Left kidney (tissue), 8 donors: ENCODE measurements around the gene SOX10. TPM values are rescaled to one million over a fixed set of nuclear protein-coding genes. Genes with fewer than 3 reads are reported as not detected.
A peak's percentile ranks its signal among the peaks of the same experiment; 100 is the strongest.

Source experiments
- DNase-seq: peaks from one replicate; pipeline ENCODE4 v3.0.0-alpha.2; 2013
- long read RNA-seq, 8 donors: transcript quantifications; one replicate each; lab custom pipeline, GENCODE V29; 2026
- polyA plus RNA-seq: library from polyadenylated mRNA; unstranded; fragments of 120-200 nt; gene quantifications from one replicate; pipeline ENCODE4 v1.2.1, GENCODE V29; 2013; ENCODE audit not compliant: insufficient read length

Gene SOX10
- polyA plus RNA-seq = 1.3 TPM
- long read RNA-seq, donor 1, partial matches to known transcripts = 0 of 1 reads
- long read RNA-seq, donor 1, other reads (novel, unspliced or antisense) = 0 of 1 reads
- long read RNA-seq, donor 2 = 0 reads
- long read RNA-seq, donor 3 = 0 reads
- long read RNA-seq, donor 4 = 0 reads
- long read RNA-seq, donor 5 = 0 reads
- long read RNA-seq, donor 6, partial matches to known transcripts = 0 of 1 reads
- long read RNA-seq, donor 6, other reads (novel, unspliced or antisense) = 0 of 1 reads
- long read RNA-seq, donor 7 = 0 reads
- long read RNA-seq, donor 8 = 0 reads

- DNase-seq = peak; percentile 3
Measured at GRCh38 chr22:37983860-37984791, at the start of gene SOX10. SOX10 (minus strand) TSS chr22:37984555; CDS start chr22:37983784, 771 bp downstream.

- DNase-seq = no peak
Measured at GRCh38 chr22:38033522-38034277, 49.3 kb upstream of the SOX10 start.

GRCh38 chr22:38032681-38033521 is 48.5 kb upstream of the SOX10 start:
- no peak for DNase-seq

GRCh38 chr22:38031491-38031890 is 47.1 kb upstream of the SOX10 start:
- DNase-seq = no peak

GRCh38 chr22:38030311-38031133 is 46.2 kb upstream of the SOX10 start:
- DNase-seq = no peak

GRCh38 chr22:38029901-38030300 is 45.5 kb upstream of the SOX10 start:
- no peak for DNase-seq

- no peak for DNase-seq
Measured at GRCh38 chr22:38029370-38029769, 45.0 kb upstream of the SOX10 start.

- no peak for DNase-seq
Measured at GRCh38 chr22:38028344-38029130, 44.2 kb upstream of the SOX10 start.

- DNase-seq = no peak
Measured at GRCh38 chr22:38027487-38027886, 43.1 kb upstream of the SOX10 start.

- no peak for DNase-seq
Measured at GRCh38 chr22:38026130-38027111, 42.1 kb upstream of the SOX10 start.

GRCh38 chr22:38025514-38025913 is 41.2 kb upstream of the SOX10 start:
- DNase-seq = no peak

- no peak for DNase-seq
Measured at GRCh38 chr22:38023045-38023444, 38.7 kb upstream of the SOX10 start.

GRCh38 chr22:38021206-38021605 is 36.9 kb upstream of the SOX10 start:
- DNase-seq = no peak

GRCh38 chr22:38018938-38019827 is 34.8 kb upstream of the SOX10 start:
- no peak for DNase-seq

GRCh38 chr22:38017939-38018885 is 33.9 kb upstream of the SOX10 start:
- DNase-seq = no peak

- DNase-seq = no peak
Measured at GRCh38 chr22:38017272-38017920, 33.0 kb upstream of the SOX10 start.
